HepG2 (cell line): ENCODE data around the gene TXNDC11. TPM values are rescaled to one million over a fixed set of nuclear protein-coding genes. Genes with fewer than 3 reads are reported as not detected.

ENCODE experiments used
- FOXO1 ChIP-seq: sonication (generic); formaldehyde crosslinking; IDR thresholded peaks from 2 replicates; pipeline ENCODE4 v1.4.0; 2020; ENCODE audit warnings: missing genetic modification reagents
- FOXO4 ChIP-seq: sonication (generic); formaldehyde crosslinking; conservative IDR thresholded peaks from 2 replicates; pipeline ENCODE4 v1.8.1; 2023; ENCODE audit warnings: missing genetic modification reagents
- GTF3A ChIP-seq: sonication (generic); formaldehyde crosslinking; conservative IDR thresholded peaks from 2 replicates; pipeline ENCODE4 v1.4.0; 2020; ENCODE audit warnings: mild to moderate bottlenecking, missing genetic modification reagents
- HNF4G ChIP-seq, 2 experiments: sonication (generic) in 1 of 2; formaldehyde crosslinking in 1 of 2; IDR thresholded peaks; 2 replicates each; pipeline versions ENCODE4 v1.4.0 to v1.6.1; 2011 to 2020; ENCODE audit warnings: borderline replicate concordance in 2 of 2, low read depth in 2 of 2, mild to moderate bottlenecking in 2 of 2, low read length in 1 of 2, missing genetic modification reagents in 1 of 2, moderate library complexity in 1 of 2
- TAF15 ChIP-seq: fragments of 200-400 bp; formaldehyde crosslinking; IDR thresholded peaks from one replicate; pipeline ENCODE4 v1.6.1; 2018; ENCODE audit warnings: mild to moderate bottlenecking, low read depth, low read length; ENCODE audit not compliant: poor library complexity, severe bottlenecking
- ZNF775 ChIP-seq: sonication (generic); formaldehyde crosslinking; IDR thresholded peaks from 2 replicates; pipeline ENCODE4 v1.4.0; 2020; ENCODE audit warnings: missing genetic modification reagents, mild to moderate bottlenecking, moderate library complexity, borderline replicate concordance
- ZUFSP ChIP-seq: sonication (generic); formaldehyde crosslinking; IDR thresholded peaks from 2 replicates; pipeline ENCODE4 v1.9.0; 2021; ENCODE audit warnings: missing genetic modification reagents, mild to moderate bottlenecking, borderline replicate concordance
- polyA plus RNA-seq, 8 experiments: library from polyadenylated mRNA; depleted of rRNA in 3 of 8; stranded (reverse) in 7 of 8; unstranded in 1 of 8; fragments of >200 nt; fragmentation: Illumina TruSeq in 4 of 8; extraction: Trizol in 4 of 8; gene quantifications; 2 replicates each; pipeline versions ENCODE4 v1.2.1 to v1.2.3, GENCODE V29; 2011 to 2016; ENCODE audit warnings: low read depth in 4 of 8, missing spikeins in 1 of 8, mixed read lengths in 1 of 8; ENCODE audit not compliant: insufficient read depth in 1 of 8
- total RNA-seq, 5 experiments: library from RNA; depleted of rRNA; stranded (reverse); fragments of >200 nt; fragmentation: Illumina TruSeq; extraction: Trizol; gene quantifications; 2 replicates each; pipeline ENCODE4 v1.2.3, GENCODE V29; 2016; ENCODE audit warnings: low read depth in 1 of 5
- TF ChIP-seq, protein P1 (sequence below), 2 experiments: fragments of 450-650 bp in 1 of 2; sonication (generic) in 1 of 2; formaldehyde crosslinking in 1 of 2; IDR thresholded peaks; 2 replicates each; pipeline versions ENCODE4 v1.6.1 to v1.8.0; 2016 to 2022; ENCODE audit warnings: antibody characterized with exemption in 1 of 2, mild to moderate bottlenecking in 1 of 2, missing genetic modification reagents in 1 of 2
- TF ChIP-seq, protein P2 (sequence below): sonication (generic); formaldehyde crosslinking; IDR thresholded peaks from 2 replicates; pipeline ENCODE4 v1.4.0; 2020; ENCODE audit warnings: missing genetic modification reagents, borderline replicate concordance

TXNDC11 gene
- total and polyA plus RNA-seq, 2 of the 13 experiments (the other 11 are each of a cell fraction or from before 2014, with no cell fraction given), result 74.9 to 123 TPM

GRCh38 chr16:11734653-11735043, 8.0 kb downstream of the TXNDC11 start (continued):
- TF ChIP-seq, protein P1, sequence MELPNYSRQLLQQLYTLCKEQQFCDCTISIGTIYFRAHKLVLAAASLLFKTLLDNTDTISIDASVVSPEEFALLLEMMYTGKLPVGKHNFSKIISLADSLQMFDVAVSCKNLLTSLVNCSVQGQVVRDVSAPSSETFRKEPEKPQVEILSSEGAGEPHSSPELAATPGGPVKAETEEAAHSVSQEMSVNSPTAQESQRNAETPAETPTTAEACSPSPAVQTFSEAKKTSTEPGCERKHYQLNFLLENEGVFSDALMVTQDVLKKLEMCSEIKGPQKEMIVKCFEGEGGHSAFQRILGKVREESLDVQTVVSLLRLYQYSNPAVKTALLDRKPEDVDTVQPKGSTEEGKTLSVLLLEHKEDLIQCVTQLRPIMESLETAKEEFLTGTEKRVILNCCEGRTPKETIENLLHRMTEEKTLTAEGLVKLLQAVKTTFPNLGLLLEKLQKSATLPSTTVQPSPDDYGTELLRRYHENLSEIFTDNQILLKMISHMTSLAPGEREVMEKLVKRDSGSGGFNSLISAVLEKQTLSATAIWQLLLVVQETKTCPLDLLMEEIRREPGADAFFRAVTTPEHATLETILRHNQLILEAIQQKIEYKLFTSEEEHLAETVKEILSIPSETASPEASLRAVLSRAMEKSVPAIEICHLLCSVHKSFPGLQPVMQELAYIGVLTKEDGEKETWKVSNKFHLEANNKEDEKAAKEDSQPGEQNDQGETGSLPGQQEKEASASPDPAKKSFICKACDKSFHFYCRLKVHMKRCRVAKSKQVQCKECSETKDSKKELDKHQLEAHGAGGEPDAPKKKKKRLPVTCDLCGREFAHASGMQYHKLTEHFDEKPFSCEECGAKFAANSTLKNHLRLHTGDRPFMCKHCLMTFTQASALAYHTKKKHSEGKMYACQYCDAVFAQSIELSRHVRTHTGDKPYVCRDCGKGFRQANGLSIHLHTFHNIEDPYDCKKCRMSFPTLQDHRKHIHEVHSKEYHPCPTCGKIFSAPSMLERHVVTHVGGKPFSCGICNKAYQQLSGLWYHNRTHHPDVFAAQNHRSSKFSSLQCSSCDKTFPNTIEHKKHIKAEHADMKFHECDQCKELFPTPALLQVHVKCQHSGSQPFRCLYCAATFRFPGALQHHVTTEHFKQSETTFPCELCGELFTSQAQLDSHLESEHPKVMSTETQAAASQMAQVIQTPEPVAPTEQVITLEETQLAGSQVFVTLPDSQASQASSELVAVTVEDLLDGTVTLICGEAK (IDR thresholded peaks at IDR 0.05), result no peak
- TF ChIP-seq, protein P1 (CRISPR knock-in tag; IDR thresholded peaks at IDR 0.05), result no peak
- TF ChIP-seq ZNF775 (no peak), HNF4G (IDR thresholded peaks at IDR 0.05; ENCODE audit: borderline replicate concordance, low read depth, low read length) (no peak), HNF4G (CRISPR knock-in tag; IDR thresholded peaks at IDR 0.05; ENCODE audit: borderline replicate concordance, low read depth) (no peak), FOXO4 (CRISPR knock-in tag) (0 out of 2 replicates have a peak, but pooled peaks have one; percentile 14), TAF15 (no peak), ZUFSP (CRISPR knock-in tag) (no peak), GTF3A (CRISPR knock-in tag) (no peak), FOXO1 (CRISPR knock-in tag) (no peak)
- TF ChIP-seq, protein P2, sequence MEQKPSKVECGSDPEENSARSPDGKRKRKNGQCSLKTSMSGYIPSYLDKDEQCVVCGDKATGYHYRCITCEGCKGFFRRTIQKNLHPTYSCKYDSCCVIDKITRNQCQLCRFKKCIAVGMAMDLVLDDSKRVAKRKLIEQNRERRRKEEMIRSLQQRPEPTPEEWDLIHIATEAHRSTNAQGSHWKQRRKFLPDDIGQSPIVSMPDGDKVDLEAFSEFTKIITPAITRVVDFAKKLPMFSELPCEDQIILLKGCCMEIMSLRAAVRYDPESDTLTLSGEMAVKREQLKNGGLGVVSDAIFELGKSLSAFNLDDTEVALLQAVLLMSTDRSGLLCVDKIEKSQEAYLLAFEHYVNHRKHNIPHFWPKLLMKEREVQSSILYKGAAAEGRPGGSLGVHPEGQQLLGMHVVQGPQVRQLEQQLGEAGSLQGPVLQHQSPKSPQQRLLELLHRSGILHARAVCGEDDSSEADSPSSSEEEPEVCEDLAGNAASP (CRISPR knock-in tag), result no peak
